Medulla oblongata (tissue), 1 donor: Measurements from ENCODE around the gene KIRREL3.
A peak's percentile ranks its signal among the peaks of the same experiment; 100 is the strongest.

Experiments
- DNase-seq: peaks from one replicate; pipeline ENCODE4 v3.0.0-alpha.2; 2015; ENCODE audit errors: extremely low spot score

Gene KIRREL3

GRCh38 chr11:126740846-126741245 is 259.7 kb downstream of the KIRREL3 start:
- no peak for DNase-seq

DNA sequence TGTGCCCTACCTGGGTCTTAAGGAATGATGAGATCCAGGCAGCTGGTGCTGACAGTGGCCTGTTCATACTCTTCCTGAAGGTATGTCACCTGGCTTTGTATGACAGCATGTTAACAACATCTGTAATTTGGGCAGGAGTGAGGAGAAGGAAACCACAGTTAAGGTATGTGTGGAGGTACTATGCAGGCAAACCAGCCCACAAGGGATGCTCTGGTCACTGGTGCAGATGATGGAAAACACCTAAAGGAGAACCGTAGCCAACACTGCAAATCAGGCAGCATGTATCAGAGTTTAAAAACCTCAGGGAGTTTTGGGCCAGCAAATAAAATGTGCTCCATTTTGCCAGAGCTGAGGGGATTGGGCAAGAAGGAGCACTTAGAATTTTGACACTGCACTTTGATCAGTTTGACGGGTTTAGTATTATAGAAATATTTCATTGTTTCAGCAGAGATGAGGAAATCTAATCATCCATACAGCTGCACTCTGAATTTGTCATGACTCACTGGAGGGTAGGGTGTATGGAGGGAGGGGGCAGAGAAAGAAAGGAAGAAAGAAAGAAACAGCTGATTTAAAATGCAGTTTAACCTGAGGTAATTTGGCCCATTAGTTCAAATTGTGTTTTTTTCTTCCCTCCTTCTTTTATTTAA is 260.9 kb downstream of the KIRREL3 start:
- DNase-seq: no peak

GRCh38 chr11:126738295-126739031 is 262.1 kb downstream of the KIRREL3 start:
- peak; percentile 31 for DNase-seq

- DNase-seq: peak; percentile 50
Observed at GRCh38 chr11:126736682-126737572, 263.6 kb downstream of the KIRREL3 start.

DNA sequence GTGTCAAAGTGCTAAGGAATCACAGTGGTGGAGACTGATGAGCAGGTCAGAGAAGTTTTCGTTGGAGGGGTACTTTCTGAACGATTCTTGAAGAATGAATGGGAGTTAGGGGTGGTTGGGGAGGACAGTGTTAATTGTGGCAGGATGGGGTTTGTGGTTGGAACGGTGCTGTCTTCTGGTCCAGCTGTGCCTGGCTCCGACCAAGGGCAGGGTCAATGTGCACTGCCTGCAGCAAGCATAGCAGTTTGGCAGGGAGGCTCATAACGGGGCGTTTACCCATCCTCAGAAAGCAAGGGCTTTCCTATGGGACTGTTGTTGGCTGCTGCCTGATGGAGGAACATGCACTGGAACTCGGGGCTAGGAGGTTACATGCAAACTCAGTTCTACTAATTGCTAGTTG is 265.8 kb downstream of the KIRREL3 start:
- no peak for DNase-seq

GRCh38 chr11:126733685-126734084 is 266.9 kb downstream of the KIRREL3 start:
- DNase-seq: no peak

DNA sequence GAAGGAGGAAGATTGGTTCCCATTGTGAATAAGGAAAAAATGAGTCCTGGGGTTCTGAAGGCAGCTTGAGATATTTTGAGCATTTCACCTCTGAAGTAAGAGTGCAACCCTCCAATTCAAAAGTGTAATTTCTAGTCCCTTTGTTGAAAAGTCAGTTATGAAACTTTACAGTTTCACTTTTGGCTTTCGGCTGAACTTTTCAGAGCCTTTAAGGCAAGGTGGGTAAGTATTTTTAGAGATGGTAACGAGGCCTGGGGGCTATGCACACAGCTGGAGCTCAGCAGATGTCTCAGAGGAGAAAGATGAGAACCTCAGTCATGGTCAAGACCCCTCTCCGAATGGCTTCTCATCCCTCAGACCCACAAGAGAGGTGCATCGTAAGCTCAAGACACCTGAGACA is 267.6 kb downstream of the KIRREL3 start:
- no peak for DNase-seq

GRCh38 chr11:126731576-126732142 is 268.9 kb downstream of the KIRREL3 start:
- no peak for DNase-seq

DNA sequence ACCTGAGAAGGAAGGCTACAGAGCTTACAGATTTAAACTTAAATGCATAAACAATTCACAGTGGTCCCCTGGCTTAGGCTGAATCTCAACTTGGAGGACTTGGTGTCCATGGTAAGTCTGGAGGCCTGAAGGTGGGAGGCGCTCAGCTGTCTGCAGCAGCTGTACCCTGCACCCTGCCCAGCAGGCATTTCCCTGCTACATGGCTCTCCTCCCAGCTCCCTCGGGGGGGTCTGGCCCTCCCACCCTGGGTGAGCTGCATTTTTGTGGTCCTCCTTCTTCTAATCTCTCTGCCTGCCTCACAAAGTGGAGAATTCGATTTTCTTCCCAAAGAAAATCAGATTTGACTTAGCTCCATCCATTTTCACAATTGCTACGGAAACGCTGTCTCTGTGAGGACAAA is 273.2 kb downstream of the KIRREL3 start:
- no peak for DNase-seq

GRCh38 chr11:126725521-126725920 is 275.0 kb downstream of the KIRREL3 start:
- DNase-seq: no peak

- DNase-seq: no peak
Observed at GRCh38 chr11:126725043-126725442, 275.5 kb downstream of the KIRREL3 start.

DNA sequence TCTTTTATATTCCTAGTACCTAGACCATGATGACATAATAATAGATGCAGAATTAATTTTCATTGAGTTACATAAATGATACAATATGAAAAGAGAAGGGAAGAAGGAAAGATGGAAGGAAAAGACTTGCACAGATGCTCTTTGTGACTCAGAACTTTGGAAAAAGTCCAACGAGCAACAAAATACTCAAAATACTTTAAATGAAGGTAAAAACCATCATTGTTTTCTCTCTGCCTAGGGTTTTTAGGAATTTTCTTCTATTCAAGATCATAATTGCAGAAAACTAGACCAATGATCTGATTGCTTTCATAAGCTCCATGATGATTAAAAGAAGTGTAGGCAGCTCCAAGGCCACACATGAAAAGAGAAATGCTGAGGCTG is 276.9 kb downstream of the KIRREL3 start:
- DNase-seq: no peak

GRCh38 chr11:126722956-126723664 is 277.5 kb downstream of the KIRREL3 start:
- no peak for DNase-seq

GRCh38 chr11:126722006-126722736 is 278.4 kb downstream of the KIRREL3 start:
- DNase-seq: no peak

DNA sequence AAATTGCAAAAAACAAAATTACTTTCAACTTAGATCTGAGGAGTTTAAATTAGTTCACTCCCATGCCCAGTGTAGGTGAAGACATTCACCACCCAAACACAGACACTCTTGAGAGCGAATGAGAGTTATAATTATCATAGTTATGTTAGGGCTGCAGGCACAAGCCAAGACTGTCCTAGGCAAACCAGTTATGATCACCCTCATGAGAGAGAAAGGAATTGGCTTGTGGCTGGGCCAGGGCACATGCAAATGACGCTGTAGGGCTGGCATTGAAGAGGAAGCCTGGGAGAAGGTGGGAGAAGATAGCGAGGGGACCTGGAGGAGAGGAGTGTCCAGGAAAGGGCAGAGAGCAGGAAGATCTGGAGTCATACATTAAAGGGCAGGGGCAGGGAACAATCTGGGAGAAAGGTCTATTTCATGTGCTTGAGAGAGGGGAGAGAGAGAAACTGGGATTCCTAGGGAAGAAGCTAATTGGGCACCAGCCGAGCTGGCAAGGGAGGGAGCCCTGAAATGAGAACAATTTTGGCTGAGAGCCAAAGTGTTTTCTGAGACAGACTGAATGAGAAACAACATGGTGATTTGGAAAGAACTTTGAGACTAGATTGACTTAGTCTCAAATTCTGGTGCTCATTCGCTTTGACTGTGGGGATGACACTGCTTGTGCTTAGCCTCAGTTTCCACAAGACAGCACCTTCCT is 279.9 kb downstream of the KIRREL3 start:
- no peak for DNase-seq

GRCh38 chr11:126719740-126720139 is 280.8 kb downstream of the KIRREL3 start:
- DNase-seq: no peak

DNA sequence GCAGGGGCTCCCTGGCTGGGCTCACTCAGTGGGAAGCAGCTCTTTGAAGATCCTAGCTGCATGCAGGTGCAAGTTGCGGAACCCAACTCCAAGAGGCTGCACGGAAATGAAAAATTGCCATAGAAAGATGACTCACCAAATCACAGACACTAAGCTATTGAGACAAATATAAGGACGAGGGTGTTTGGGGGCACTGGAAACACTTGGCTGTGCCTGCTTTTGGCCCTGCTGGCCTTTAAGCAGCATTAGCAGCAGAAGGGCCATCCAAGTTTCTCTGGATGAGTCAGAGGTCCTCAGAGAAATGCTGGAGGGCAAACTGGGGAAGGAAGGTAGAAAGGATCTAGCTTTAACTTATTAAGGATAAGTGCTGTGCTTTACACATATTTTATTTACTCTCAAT is 282.3 kb downstream of the KIRREL3 start:
- DNase-seq: no peak

DNA sequence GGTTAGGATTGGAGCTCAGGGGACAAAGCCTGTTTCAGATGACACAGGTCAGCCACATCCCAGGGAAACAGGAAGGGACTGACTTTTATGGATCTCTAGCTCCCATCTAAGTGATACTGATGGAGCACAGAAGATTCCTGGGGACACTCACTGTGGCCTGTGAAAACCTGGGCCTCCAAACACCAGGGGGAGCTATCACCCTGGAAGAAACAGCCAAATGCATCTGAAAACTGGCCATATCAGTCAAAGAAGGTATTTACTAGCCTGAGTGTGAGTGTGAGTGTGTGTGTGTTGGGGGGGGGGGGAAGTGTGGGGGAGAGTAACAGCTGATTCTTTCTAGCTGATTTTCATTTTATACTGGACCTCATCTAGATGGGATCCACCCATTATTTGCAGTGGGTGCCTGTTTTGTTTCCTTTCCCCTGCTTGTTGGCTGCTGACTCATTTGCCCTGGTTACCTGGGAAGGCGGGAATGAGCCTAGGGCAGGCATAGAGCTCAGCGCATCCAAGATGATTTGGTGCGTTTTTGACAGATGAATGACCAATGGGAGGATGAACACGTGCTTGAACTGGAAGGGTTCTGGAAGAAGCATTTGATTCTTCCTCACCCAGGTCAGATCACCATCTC is 284.0 kb downstream of the KIRREL3 start:
- DNase-seq: peak; percentile 87

GRCh38 chr11:126713806-126714205 is 286.8 kb downstream of the KIRREL3 start:
- no peak for DNase-seq
